Astrocyte (in vitro differentiated cells and primary cell): ENCODE measurements around the gene TMA7B.

Source experiments
- EZH2 ChIP-seq: IDR thresholded peaks from 2 replicates; pipeline ENCODE4 v1.6.1; 2012; ENCODE audit warnings: mild to moderate bottlenecking, low read length, inconsistent platforms; ENCODE audit not compliant: insufficient read depth
- TF ChIP-seq, protein P1 (sequence below): IDR thresholded peaks from 2 replicates; pipeline ENCODE4 v1.5.1; 2011; ENCODE audit warnings: low read depth, mild to moderate bottlenecking, inconsistent platforms, low read length, moderate library complexity; ENCODE audit not compliant: insufficient read depth

- TF ChIP-seq, protein P1, sequence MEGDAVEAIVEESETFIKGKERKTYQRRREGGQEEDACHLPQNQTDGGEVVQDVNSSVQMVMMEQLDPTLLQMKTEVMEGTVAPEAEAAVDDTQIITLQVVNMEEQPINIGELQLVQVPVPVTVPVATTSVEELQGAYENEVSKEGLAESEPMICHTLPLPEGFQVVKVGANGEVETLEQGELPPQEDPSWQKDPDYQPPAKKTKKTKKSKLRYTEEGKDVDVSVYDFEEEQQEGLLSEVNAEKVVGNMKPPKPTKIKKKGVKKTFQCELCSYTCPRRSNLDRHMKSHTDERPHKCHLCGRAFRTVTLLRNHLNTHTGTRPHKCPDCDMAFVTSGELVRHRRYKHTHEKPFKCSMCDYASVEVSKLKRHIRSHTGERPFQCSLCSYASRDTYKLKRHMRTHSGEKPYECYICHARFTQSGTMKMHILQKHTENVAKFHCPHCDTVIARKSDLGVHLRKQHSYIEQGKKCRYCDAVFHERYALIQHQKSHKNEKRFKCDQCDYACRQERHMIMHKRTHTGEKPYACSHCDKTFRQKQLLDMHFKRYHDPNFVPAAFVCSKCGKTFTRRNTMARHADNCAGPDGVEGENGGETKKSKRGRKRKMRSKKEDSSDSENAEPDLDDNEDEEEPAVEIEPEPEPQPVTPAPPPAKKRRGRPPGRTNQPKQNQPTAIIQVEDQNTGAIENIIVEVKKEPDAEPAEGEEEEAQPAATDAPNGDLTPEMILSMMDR, result no peak
- TF ChIP-seq EZH2, result no peak
Measured at GRCh38 chr22:39940757-39941305, 19.4 kb upstream of the TMA7B start.
